ENCODE data around the gene KCTD21.

DNA sequence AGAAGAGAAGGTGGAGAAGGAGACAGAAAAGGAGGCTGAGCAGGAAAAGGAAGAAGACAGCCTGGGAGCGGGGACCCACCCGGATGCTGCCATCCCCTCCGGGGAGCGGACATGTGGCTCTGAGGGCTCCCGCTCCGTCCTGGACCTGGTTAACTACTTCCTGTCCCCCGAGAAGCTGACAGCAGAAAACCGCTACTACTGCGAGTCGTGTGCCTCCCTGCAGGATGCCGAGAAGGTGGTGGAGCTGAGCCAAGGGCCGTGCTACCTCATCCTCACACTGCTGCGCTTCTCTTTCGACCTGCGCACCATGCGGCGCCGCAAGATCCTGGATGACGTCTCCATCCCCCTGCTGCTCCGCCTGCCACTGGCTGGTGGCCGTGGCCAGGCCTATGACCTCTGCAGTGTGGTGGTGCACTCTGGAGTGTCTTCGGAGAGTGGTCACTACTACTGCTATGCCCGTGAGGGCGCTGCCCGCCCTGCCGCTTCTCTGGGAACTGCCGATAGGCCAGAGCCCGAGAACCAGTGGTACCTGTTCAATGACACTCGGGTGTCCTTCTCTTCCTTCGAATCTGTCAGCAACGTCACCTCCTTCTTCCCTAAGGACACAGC is 21.7 kb upstream of the KCTD21 start:
- TF ChIP-seq JUND (IDR thresholded peaks at IDR 0.05) (no peak), YY1 (IDR thresholded peaks at IDR 0.05; ENCODE audit: extremely low read depth, insufficient replicate concordance, low read depth, low read length) (no peak), POLR2A (IDR thresholded peaks at IDR 0.05; ENCODE audit: borderline replicate concordance, extremely low read depth, insufficient read depth, insufficient read length) (no peak), EZH2phosphoT487 (IDR thresholded peaks at IDR 0.05; ENCODE audit: borderline replicate concordance) (no peak), TCF7L2 (IDR thresholded peaks at IDR 0.05; ENCODE audit: borderline replicate concordance, extremely low read depth, insufficient read depth, insufficient read length) (no peak), SP1 (IDR thresholded peaks at IDR 0.05; ENCODE audit: low read depth) (no peak), EZH2 (IDR thresholded peaks at IDR 0.05) (no peak), CEBPB (IDR thresholded peaks at IDR 0.05; ENCODE audit: low read depth) (no peak)
- TF ChIP-seq, protein P1, sequence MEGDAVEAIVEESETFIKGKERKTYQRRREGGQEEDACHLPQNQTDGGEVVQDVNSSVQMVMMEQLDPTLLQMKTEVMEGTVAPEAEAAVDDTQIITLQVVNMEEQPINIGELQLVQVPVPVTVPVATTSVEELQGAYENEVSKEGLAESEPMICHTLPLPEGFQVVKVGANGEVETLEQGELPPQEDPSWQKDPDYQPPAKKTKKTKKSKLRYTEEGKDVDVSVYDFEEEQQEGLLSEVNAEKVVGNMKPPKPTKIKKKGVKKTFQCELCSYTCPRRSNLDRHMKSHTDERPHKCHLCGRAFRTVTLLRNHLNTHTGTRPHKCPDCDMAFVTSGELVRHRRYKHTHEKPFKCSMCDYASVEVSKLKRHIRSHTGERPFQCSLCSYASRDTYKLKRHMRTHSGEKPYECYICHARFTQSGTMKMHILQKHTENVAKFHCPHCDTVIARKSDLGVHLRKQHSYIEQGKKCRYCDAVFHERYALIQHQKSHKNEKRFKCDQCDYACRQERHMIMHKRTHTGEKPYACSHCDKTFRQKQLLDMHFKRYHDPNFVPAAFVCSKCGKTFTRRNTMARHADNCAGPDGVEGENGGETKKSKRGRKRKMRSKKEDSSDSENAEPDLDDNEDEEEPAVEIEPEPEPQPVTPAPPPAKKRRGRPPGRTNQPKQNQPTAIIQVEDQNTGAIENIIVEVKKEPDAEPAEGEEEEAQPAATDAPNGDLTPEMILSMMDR (IDR thresholded peaks at IDR 0.05 in 2 of 3, conservative IDR thresholded peaks at IDR 0.05 in 1 of 3; ENCODE audit: borderline replicate concordance in 1 of 3, insufficient read depth in 1 of 3, low read depth in 2 of 3, low read length in 2 of 3): no peak
- TF ChIP-seq, protein P2, sequence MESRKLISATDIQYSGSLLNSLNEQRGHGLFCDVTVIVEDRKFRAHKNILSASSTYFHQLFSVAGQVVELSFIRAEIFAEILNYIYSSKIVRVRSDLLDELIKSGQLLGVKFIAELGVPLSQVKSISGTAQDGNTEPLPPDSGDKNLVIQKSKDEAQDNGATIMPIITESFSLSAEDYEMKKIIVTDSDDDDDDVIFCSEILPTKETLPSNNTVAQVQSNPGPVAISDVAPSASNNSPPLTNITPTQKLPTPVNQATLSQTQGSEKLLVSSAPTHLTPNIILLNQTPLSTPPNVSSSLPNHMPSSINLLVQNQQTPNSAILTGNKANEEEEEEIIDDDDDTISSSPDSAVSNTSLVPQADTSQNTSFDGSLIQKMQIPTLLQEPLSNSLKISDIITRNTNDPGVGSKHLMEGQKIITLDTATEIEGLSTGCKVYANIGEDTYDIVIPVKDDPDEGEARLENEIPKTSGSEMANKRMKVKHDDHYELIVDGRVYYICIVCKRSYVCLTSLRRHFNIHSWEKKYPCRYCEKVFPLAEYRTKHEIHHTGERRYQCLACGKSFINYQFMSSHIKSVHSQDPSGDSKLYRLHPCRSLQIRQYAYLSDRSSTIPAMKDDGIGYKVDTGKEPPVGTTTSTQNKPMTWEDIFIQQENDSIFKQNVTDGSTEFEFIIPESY (IDR thresholded peaks at IDR 0.05; ENCODE audit: extremely low read depth, insufficient replicate concordance, low read length): no peak
- TF ChIP-seq, protein P3, sequence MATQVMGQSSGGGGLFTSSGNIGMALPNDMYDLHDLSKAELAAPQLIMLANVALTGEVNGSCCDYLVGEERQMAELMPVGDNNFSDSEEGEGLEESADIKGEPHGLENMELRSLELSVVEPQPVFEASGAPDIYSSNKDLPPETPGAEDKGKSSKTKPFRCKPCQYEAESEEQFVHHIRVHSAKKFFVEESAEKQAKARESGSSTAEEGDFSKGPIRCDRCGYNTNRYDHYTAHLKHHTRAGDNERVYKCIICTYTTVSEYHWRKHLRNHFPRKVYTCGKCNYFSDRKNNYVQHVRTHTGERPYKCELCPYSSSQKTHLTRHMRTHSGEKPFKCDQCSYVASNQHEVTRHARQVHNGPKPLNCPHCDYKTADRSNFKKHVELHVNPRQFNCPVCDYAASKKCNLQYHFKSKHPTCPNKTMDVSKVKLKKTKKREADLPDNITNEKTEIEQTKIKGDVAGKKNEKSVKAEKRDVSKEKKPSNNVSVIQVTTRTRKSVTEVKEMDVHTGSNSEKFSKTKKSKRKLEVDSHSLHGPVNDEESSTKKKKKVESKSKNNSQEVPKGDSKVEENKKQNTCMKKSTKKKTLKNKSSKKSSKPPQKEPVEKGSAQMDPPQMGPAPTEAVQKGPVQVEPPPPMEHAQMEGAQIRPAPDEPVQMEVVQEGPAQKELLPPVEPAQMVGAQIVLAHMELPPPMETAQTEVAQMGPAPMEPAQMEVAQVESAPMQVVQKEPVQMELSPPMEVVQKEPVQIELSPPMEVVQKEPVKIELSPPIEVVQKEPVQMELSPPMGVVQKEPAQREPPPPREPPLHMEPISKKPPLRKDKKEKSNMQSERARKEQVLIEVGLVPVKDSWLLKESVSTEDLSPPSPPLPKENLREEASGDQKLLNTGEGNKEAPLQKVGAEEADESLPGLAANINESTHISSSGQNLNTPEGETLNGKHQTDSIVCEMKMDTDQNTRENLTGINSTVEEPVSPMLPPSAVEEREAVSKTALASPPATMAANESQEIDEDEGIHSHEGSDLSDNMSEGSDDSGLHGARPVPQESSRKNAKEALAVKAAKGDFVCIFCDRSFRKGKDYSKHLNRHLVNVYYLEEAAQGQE (IDR thresholded peaks at IDR 0.05; ENCODE audit: low read depth): no peak
- TF ChIP-seq, protein P4, sequence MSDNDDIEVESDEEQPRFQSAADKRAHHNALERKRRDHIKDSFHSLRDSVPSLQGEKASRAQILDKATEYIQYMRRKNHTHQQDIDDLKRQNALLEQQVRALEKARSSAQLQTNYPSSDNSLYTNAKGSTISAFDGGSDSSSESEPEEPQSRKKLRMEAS (IDR thresholded peaks at IDR 0.05): no peak

Measured in HCT116 (cell line).